Transverse colon (tissue), 3 donors: ENCODE data around the gene CD74.

Source experiments
- EP300 ChIP-seq: sonication (generic); formaldehyde crosslinking; IDR thresholded peaks from one replicate; pipeline ENCODE4 v1.6.1; 2017; ENCODE audit warnings: antibody characterized with exemption, low read depth
- POLR2A ChIP-seq: fragments of 450-650 bp; IDR thresholded peaks from one replicate; pipeline ENCODE4 v1.6.1; 2016; ENCODE audit warnings: antibody characterized with exemption, mild to moderate bottlenecking, moderate library complexity
- POLR2AphosphoS5 ChIP-seq, 3 donors: sonication (generic); formaldehyde crosslinking; IDR thresholded peaks; one replicate each; pipeline ENCODE4 v1.6.1; 2016; ENCODE audit warnings: antibody characterized with exemption in 3 of 3

DNA sequence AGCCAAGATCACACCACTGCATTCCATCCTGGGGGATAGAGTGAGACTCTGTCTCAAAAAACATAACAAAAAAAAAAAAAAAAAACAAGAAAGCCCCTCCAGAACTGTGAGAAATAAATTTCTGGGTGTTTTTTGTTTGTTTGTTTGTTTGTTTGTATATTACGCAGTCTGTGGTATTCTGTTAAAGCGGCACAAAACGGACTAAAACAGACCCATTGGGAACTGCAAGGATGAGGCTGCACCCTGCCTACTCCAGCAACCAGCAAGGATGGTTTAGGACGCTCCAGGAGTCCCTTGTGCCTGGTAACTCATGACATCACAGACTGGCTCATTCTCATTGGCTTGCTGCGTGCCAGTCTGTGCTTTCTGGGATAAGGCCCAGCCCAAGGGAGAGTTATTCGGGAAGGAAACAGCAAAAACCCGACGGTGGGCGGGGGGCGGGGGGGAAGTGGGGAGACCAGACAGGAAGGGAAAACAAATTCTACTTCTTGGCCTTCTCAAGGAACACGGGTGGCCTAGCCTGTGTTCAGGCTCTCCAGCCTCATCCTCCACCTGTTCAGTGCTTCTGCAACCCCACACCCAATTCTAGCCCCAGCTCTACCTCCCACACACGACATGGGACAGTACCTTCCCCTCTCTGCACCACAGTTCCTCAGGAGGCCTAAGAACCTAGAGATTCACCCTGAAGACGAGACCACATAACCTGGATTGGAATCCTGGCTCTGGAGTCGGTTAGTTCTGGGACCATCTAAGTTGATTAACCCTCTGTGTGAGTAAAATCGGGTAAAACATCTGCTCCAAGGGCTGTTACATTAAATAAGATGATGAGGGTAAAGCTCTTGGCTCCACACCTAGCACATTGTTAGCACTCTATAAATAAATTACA is 2.8 kb downstream of the CD74 start:
- TF ChIP-seq POLR2AphosphoS5 (IDR thresholded peaks at IDR 0.05) (no peak), EP300 (no peak), POLR2A (peak; percentile 37)
